Sigmoid colon (tissue), 7 donors: Measurements from ENCODE around the gene KLHL11. TPM values are rescaled to one million over a fixed set of nuclear protein-coding genes. Genes with fewer than 3 reads are reported as not detected.
A peak's percentile ranks its signal among the peaks of the same experiment; 100 is the strongest.

Experiments used
- DNase-seq: peaks from one replicate; pipeline ENCODE4 v3.0.0-alpha.2; 2019
- H3K27ac ChIP-seq, 4 donors: fragments of 200-600 bp; sonication (generic); one replicate each; pipeline ENCODE4 v1.5.1; 2016 to 2019; ENCODE audit warnings: mild to moderate bottlenecking in 1 of 4
- H3K27me3 ChIP-seq, 3 donors: fragments of 200-600 bp; sonication (generic); one replicate each; pipeline ENCODE4 v1.5.1; 2019; ENCODE audit warnings: mild to moderate bottlenecking in 1 of 3
- H3K36me3 ChIP-seq, 4 donors: fragments of 200-600 bp; sonication (generic); one replicate each; pipeline ENCODE4 v1.5.1; 2016 to 2019
- H3K4me1 ChIP-seq, 4 donors: fragments of 200-600 bp; sonication (generic); one replicate each; pipeline ENCODE4 v1.5.1; 2017 to 2019
- H3K4me3 ChIP-seq, 4 donors: fragments of 200-600 bp; sonication (generic); one replicate each; pipeline ENCODE4 v1.5.1; 2017 to 2019; ENCODE audit warnings: mild to moderate bottlenecking in 2 of 4, moderate library complexity in 1 of 4
- H3K9me3 ChIP-seq, 4 donors: fragments of 200-600 bp in 3 of 4; sonication (generic) in 3 of 4; one replicate each; pipeline versions ENCODE4 v1.5.1 to v1.6.1; 2013 to 2019
- CTCF ChIP-seq, 4 experiments: fragments of 450-650 bp in 3 of 4; fragments of 200-600 bp in 1 of 4; IDR thresholded peaks; one replicate each; pipeline ENCODE4 v1.5.1; 2016 to 2019; ENCODE audit warnings: antibody characterized with exemption in 4 of 4, mild to moderate bottlenecking in 3 of 4, moderate library complexity in 2 of 4
- EP300 ChIP-seq, 4 donors: sonication (generic); formaldehyde crosslinking; IDR thresholded peaks; one replicate each; pipeline ENCODE4 v1.6.1; 2017; ENCODE audit warnings: antibody characterized with exemption in 4 of 4
- POLR2A ChIP-seq, 2 donors: fragments of 450-650 bp; IDR thresholded peaks; one replicate each; pipeline ENCODE4 v1.6.1; 2016; ENCODE audit warnings: antibody characterized with exemption in 2 of 2, mild to moderate bottlenecking in 2 of 2, moderate library complexity in 2 of 2
- POLR2AphosphoS5 ChIP-seq, 4 donors: sonication (generic); formaldehyde crosslinking; IDR thresholded peaks; one replicate each; pipeline ENCODE4 v1.6.1; 2017; ENCODE audit warnings: antibody characterized with exemption in 4 of 4
- WGBS, 2 donors: extraction: QIAGEN DNeasy Blood & Tissue Kit; methylation state at CpG; one replicate each; pipeline ENCODE4 v1.1.7; 2013; 5-methylcytosine and 5-hydroxymethylcytosine counted together
- intact Hi-C: fragments of 100-400 bp; cut with DNase I; formaldehyde crosslinking; loops from one replicate; pipeline ENCODE4 v1.15.1; 2023
- polyA plus RNA-seq, 3 donors: library from polyadenylated mRNA; stranded (reverse); fragments of 200-250 nt; gene quantifications; one replicate each; pipeline ENCODE4 v1.2.3, GENCODE V29; 2013
- total RNA-seq, 4 donors: library from RNA; depleted of rRNA; stranded (reverse); fragments of >200 nt; gene quantifications; one replicate each; pipeline ENCODE4 v1.1.0, GENCODE V29; 2016
- donor health status: healthy with polysubstance abuse.
- donor health status: Bipolar disorder and iron deficiency.
- donor health status: healthy.

Gene KLHL11, protein sequence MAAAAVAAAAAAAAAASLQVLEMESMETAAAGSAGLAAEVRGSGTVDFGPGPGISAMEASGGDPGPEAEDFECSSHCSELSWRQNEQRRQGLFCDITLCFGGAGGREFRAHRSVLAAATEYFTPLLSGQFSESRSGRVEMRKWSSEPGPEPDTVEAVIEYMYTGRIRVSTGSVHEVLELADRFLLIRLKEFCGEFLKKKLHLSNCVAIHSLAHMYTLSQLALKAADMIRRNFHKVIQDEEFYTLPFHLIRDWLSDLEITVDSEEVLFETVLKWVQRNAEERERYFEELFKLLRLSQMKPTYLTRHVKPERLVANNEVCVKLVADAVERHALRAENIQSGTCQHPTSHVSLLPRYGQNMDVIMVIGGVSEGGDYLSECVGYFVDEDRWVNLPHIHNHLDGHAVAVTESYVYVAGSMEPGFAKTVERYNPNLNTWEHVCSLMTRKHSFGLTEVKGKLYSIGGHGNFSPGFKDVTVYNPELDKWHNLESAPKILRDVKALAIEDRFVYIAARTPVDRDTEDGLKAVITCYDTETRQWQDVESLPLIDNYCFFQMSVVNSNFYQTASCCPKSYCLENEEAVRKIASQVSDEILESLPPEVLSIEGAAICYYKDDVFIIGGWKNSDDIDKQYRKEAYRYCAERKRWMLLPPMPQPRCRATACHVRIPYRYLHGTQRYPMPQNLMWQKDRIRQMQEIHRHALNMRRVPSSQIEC
- total RNA-seq (10 to 100 TPM; 16.1 to 21.6 (median 19.2) TPM), polyA plus RNA-seq (1 to 10 TPM in 1 of 3 donors, under 1 TPM in 1, not detected in 1; 0.46 to 2.0 TPM)

- Histone ChIP-seq H3K27ac (peak within 1 kb of the TSS; percentile 93 to 96 (median 96)), H3K4me3 (peak within 1 kb of the TSS; percentile 82 to 98 (median 90)), H3K27me3 (no peaks in the 10 kb centered on the region), H3K9me3 (no peaks in the 10 kb centered on the region), H3K4me1 (peaks cover 0 to 30% (median 26%) of the 10 kb centered on the region in 4 donors), H3K36me3 (peaks cover 0 to 32% (median 3%) of the 10 kb centered on the region in 4 donors)
- WGBS, 2 donors = 0% methylated on average over 90 of the region's 90 CpGs
- TF ChIP-seq EP300 (IDR thresholded peaks at IDR 0.05) (no peak), POLR2A (IDR thresholded peaks at IDR 0.05) (peak; percentile 58 to 64), POLR2AphosphoS5 (IDR thresholded peaks at IDR 0.05) (peak; percentile 77 to 91 (median 89)), CTCF (IDR thresholded peaks at IDR 0.05) (no peak)
- intact Hi-C loops = loop anchor here (1.0 to 2.0 kb wide), 2 partner anchors 52 to 127 kb away; partner anchors contain the start of gene FKBP10
- DNase-seq = peak; percentile 94
Observed at GRCh38 chr17:41864836-41865595, at the start of gene KLHL11. Gene KLHL11 (minus strand): TSS chr17:41865423. CDS start chr17:41865370, 53 bp downstream.

- intact Hi-C loops = loop anchor here (5.0 kb wide), 1 partner anchor 103 kb away; the partner anchor contains the start of genes FKBP10 and P3H4
- DNase-seq = no peak
- Histone ChIP-seq H3K4me1 (peaks cover 0 to 33% (median 24%) of the 10 kb centered on the region in 4 donors), H3K9me3 (no peaks in the 10 kb centered on the region), H3K27me3 (no peaks in the 10 kb centered on the region), H3K4me3 (no peak overlapping the region), H3K27ac (no peak overlapping the region), H3K36me3 (peaks cover 11 to 37% (median 30%) of the 10 kb centered on the region in 4 donors)
- WGBS, 2 donors = 82 to 87% methylated on average over 5 of the region's 5 CpGs
- TF ChIP-seq CTCF (IDR thresholded peaks at IDR 0.05) = no peak
- no peak for TF ChIP-seq EP300 (IDR thresholded peaks at IDR 0.05)
- no peak for TF ChIP-seq POLR2AphosphoS5 (IDR thresholded peaks at IDR 0.05)
- TF ChIP-seq POLR2A (IDR thresholded peaks at IDR 0.05) = no peak
Observed at GRCh38 chr17:41915020-41915419, 49.8 kb upstream of the KLHL11 start.

DNA sequence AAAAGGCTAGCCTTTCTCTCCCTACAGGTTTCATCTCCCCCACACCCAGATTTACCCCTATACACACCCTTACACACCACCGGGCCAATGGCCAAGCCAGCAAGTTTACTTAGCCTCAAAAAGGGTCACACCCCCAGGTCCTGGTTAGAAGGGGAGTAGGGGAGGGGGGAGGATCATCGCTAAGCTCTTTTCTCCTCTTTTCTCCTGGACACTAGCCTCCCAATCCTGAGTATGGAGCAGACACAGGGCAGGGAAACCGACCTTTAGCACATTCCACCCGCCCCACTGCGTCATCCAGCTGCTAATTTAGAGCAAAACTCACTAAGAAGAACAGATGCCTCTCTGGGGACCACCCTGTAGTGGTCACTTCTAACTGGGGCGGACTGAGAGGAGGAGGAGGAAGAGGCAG lies 49.1 kb upstream of the KLHL11 start:
- H3K4me3 ChIP-seq = no peak overlapping the region
- no peak overlapping the region for H3K27ac ChIP-seq
- no peaks in the 10 kb centered on the region for H3K27me3 ChIP-seq
- 23 to 62% methylated on average over 6 of the region's 6 CpGs for WGBS, 2 donors
- DNase-seq = no peak
- H3K36me3 ChIP-seq = peaks cover 17 to 44% (median 37%) of the 10 kb centered on the region in 4 donors
- TF ChIP-seq POLR2AphosphoS5 (IDR thresholded peaks at IDR 0.05) = no peak
- no peak for TF ChIP-seq CTCF (IDR thresholded peaks at IDR 0.05)
- TF ChIP-seq EP300 (IDR thresholded peaks at IDR 0.05) = no peak
- no peak for TF ChIP-seq POLR2A (IDR thresholded peaks at IDR 0.05)
- H3K4me1 ChIP-seq = peaks cover 0 to 27% (median 18%) of the 10 kb centered on the region in 4 donors
- H3K9me3 ChIP-seq = no peaks in the 10 kb centered on the region
- intact Hi-C loops = no loop called here

DNA sequence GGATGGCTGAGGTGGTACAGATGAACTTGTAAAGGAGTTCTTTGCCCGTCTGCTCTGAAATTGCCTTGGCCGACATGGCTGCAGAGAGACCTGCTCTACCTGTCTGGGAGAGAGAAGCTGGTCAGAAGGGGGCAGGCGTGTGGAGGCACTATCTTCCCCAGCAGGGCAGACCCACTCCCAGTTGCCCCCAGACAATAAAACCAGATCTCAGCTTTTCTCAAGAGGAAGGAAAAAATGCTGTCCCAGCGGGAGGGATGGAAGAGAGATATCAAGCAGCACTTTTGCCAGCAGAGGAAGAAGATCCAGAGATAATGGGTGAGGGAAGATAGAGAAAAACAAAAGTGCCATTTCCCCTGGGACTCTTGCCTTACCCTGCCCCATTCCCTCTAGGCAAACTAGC lies 48.6 kb upstream of the KLHL11 start:
- H3K27me3 ChIP-seq = no peaks in the 10 kb centered on the region
- H3K4me1 ChIP-seq = peaks cover 0 to 25% (median 17%) of the 10 kb centered on the region in 4 donors
- H3K36me3 ChIP-seq = peaks cover 20 to 49% (median 42%) of the 10 kb centered on the region in 4 donors
- no peak for DNase-seq
- no peak overlapping the region for H3K27ac ChIP-seq
- WGBS, 2 donors = 92 to 96% methylated on average over 4 of the region's 4 CpGs
- intact Hi-C loops = no loop called here
- TF ChIP-seq POLR2AphosphoS5 (IDR thresholded peaks at IDR 0.05) (no peak), EP300 (IDR thresholded peaks at IDR 0.05) (no peak)
- no peaks in the 10 kb centered on the region for H3K9me3 ChIP-seq
- H3K4me3 ChIP-seq = no peak overlapping the region
